Lower leg skin (tissue), 3 donors: ENCODE measurements around the gene SEC14L5.

Source experiments
- CTCF ChIP-seq, 3 donors: fragments of 450-650 bp; IDR thresholded peaks; one replicate each; pipeline ENCODE4 v1.5.1; 2016; ENCODE audit warnings: antibody characterized with exemption in 3 of 3, mild to moderate bottlenecking in 3 of 3, moderate library complexity in 2 of 3
- POLR2A ChIP-seq, 2 donors: fragments of 450-650 bp; IDR thresholded peaks; one replicate each; pipeline ENCODE4 v1.6.1; 2016 to 2017; ENCODE audit warnings: antibody characterized with exemption in 2 of 2, mild to moderate bottlenecking in 1 of 2, moderate library complexity in 1 of 2

- no peak for TF ChIP-seq CTCF (IDR thresholded peaks at IDR 0.05)
- no peak for TF ChIP-seq POLR2A (IDR thresholded peaks at IDR 0.05)
These were observed 62.4 kb downstream of the SEC14L5 start for GRCh38 chr16:5020551-5020950.
